SK-N-SH treated with all-trans-retinoic acid at 6 μM for 48 hours (cell line): ENCODE results near the gene PRMT5.
A peak's percentile ranks its signal among the peaks of the same experiment; 100 is the strongest.

Source experiments
- ATAC-seq: fragments of 200-7000 bp; cut with Tn5 transposase; 3 replicates; pipeline ENCODE4 v1.9.1; 2020; ENCODE audit warnings: mild to moderate bottlenecking, moderate library complexity
- ARNTL ChIP-seq: fragments of 450-650 bp; formaldehyde crosslinking; IDR thresholded peaks from 2 replicates; pipeline ENCODE4 v1.5.0; 2020; ENCODE audit warnings: low read depth, mild to moderate bottlenecking, moderate library complexity, borderline replicate concordance
- BACH2 ChIP-seq: fragments of 250-450 bp; sonication (Bioruptor Pico); IDR thresholded peaks from 2 replicates; pipeline ENCODE4 v1.9.0; 2021; ENCODE audit warnings: mild to moderate bottlenecking, borderline replicate concordance
- CSDC2 ChIP-seq: fragments of 250-450 bp; sonication (Bioruptor Pico); IDR thresholded peaks from 2 replicates; pipeline ENCODE4 v1.5.0; 2020; ENCODE audit warnings: mild to moderate bottlenecking, moderate library complexity
- ESRRG ChIP-seq: fragments of 250-450 bp; sonication (Bioruptor Pico); IDR thresholded peaks from 2 replicates; pipeline ENCODE4 v1.6.1; 2021; ENCODE audit warnings: mild to moderate bottlenecking
- GLIS3 ChIP-seq: fragments of 250-450 bp; sonication (Bioruptor Pico); IDR thresholded peaks from 2 replicates; pipeline ENCODE4 v1.5.0; 2020; ENCODE audit warnings: mild to moderate bottlenecking, moderate library complexity
- ISL1 ChIP-seq: fragments of 250-450 bp; sonication (Bioruptor Pico); IDR thresholded peaks from 2 replicates; pipeline ENCODE4 v2.1.2; 2022; ENCODE audit warnings: mild to moderate bottlenecking, moderate library complexity
- OSR1 ChIP-seq: fragments of 250-450 bp; sonication (Bioruptor Pico); IDR thresholded peaks from 2 replicates; pipeline ENCODE4 v1.8.0; 2022; ENCODE audit warnings: moderate library complexity, mild to moderate bottlenecking, inconsistent platforms
- PPARA ChIP-seq: fragments of 250-450 bp; sonication (Bioruptor Pico); IDR thresholded peaks from 2 replicates; pipeline ENCODE4 v1.5.0; 2020; ENCODE audit warnings: mild to moderate bottlenecking, borderline replicate concordance
- RARB ChIP-seq: fragments of 250-450 bp; sonication (Bioruptor Pico); IDR thresholded peaks from 2 replicates; pipeline ENCODE4 v1.8.0; 2021; ENCODE audit warnings: mild to moderate bottlenecking, moderate library complexity
- SNAI2 ChIP-seq: fragments of 250-450 bp; sonication (Bioruptor Pico); IDR thresholded peaks from 2 replicates; pipeline ENCODE4 v1.5.0; 2020; ENCODE audit warnings: mild to moderate bottlenecking, moderate library complexity
- TCF4 ChIP-seq: fragments of 250-450 bp; sonication (Bioruptor Pico); IDR thresholded peaks from 2 replicates; pipeline ENCODE4 v1.8.0; 2021; ENCODE audit warnings: mild to moderate bottlenecking, moderate library complexity, borderline replicate concordance
- TOX ChIP-seq: fragments of 250-450 bp; sonication (Bioruptor Pico); IDR thresholded peaks from 2 replicates; pipeline ENCODE4 v1.8.0; 2021; ENCODE audit warnings: mild to moderate bottlenecking, moderate library complexity, borderline replicate concordance
- ZFP3 ChIP-seq: fragments of 250-450 bp; sonication (Bioruptor Pico); IDR thresholded peaks from 2 replicates; pipeline ENCODE4 v1.5.0; 2020; ENCODE audit warnings: mild to moderate bottlenecking, moderate library complexity
- ZFP30 ChIP-seq: fragments of 450-650 bp; formaldehyde crosslinking; IDR thresholded peaks from 2 replicates; pipeline ENCODE4 v1.5.0; 2022; ENCODE audit warnings: mild to moderate bottlenecking, moderate library complexity
- ZNF565 ChIP-seq: fragments of 450-650 bp; formaldehyde crosslinking; conservative IDR thresholded peaks from 2 replicates; pipeline ENCODE4 v1.5.0; 2020; ENCODE audit warnings: low read depth, mild to moderate bottlenecking, moderate library complexity
- ZNF70 ChIP-seq: fragments of 450-650 bp; formaldehyde crosslinking; IDR thresholded peaks from 2 replicates; pipeline ENCODE4 v1.5.0; 2020; ENCODE audit warnings: mild to moderate bottlenecking, moderate library complexity
- TF ChIP-seq, protein P1 (sequence below): fragments of 250-450 bp; sonication (Bioruptor Pico); IDR thresholded peaks from 2 replicates; pipeline ENCODE4 v1.8.0; 2021; ENCODE audit warnings: low read depth, mild to moderate bottlenecking, moderate library complexity, borderline replicate concordance
- TF ChIP-seq, protein P2 (sequence below): fragments of 250-450 bp; sonication (Bioruptor Pico); IDR thresholded peaks from 2 replicates; pipeline ENCODE4 v1.8.0; 2020; ENCODE audit warnings: mild to moderate bottlenecking, moderate library complexity, borderline replicate concordance
- TF ChIP-seq, protein P3 (sequence below): fragments of 250-450 bp; sonication (Bioruptor Pico); IDR thresholded peaks from 2 replicates; pipeline ENCODE4 v1.5.1; 2021; ENCODE audit warnings: mild to moderate bottlenecking, moderate library complexity
- TF ChIP-seq, protein P4 (sequence below): fragments of 250-450 bp; sonication (Bioruptor Pico); IDR thresholded peaks from 2 replicates; pipeline ENCODE4 v1.5.1; 2020; ENCODE audit warnings: low read depth, mild to moderate bottlenecking, moderate library complexity
- TF ChIP-seq, protein P5 (sequence below): fragments of 250-450 bp; sonication (Bioruptor Pico); IDR thresholded peaks from 2 replicates; pipeline ENCODE4 v1.5.0; 2020; ENCODE audit warnings: mild to moderate bottlenecking, moderate library complexity

PRMT5 gene

DNA sequence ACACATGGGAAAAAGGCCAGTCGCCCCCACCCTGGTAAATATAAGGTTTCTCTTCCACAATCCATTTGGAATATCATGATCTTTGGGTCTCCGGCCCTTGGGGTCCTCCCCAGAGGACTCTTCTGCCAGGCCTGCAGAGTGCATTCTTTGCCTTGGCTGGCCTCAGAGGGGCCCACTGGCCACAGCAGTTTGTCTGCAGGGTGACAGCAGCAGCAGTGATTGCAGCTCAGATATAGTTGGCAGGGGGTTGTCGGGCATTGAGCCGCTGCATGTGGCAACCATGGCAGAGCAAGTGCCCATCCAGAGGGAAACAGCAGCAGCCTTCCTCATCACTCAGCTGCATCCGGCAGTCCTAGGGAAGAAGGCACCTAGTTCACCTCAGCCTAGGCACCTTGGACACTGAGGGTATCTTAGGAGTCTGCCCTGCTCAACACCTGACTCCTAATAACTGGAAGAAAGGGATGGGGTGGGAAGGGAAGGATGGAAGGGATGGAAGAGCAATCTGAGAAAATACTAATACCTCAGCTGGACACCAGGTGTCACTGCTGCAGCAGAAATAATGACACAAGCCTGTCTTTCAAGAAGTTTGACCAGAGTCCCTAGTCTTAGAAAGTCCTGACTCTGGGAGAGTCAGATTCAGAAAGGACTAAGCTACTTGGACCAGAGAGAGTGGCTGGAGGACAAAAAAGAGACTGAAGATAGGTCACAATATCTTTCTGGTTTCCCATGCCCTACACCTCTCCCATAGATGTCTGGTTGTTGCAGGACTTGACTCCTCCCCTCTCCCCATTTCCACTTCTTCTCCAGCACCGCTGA lies 44.2 kb upstream of the PRMT5 start:
- TF ChIP-seq ARNTL (CRISPR knock-in tag), result no peak
- no peak for TF ChIP-seq ESRRG (CRISPR knock-in tag)
- TF ChIP-seq OSR1 (CRISPR knock-in tag), result no peak
- TF ChIP-seq, protein P1, sequence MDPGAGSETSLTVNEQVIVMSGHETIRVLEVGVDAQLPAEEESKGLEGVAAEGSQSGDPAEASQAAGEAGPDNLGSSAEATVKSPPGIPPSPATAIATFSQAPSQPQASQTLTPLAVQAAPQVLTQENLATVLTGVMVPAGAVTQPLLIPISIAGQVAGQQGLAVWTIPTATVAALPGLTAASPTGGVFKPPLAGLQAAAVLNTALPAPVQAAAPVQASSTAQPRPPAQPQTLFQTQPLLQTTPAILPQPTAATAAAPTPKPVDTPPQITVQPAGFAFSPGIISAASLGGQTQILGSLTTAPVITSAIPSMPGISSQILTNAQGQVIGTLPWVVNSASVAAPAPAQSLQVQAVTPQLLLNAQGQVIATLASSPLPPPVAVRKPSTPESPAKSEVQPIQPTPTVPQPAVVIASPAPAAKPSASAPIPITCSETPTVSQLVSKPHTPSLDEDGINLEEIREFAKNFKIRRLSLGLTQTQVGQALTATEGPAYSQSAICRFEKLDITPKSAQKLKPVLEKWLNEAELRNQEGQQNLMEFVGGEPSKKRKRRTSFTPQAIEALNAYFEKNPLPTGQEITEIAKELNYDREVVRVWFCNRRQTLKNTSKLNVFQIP (CRISPR knock-in tag), result no peak
- TF ChIP-seq, protein P2, sequence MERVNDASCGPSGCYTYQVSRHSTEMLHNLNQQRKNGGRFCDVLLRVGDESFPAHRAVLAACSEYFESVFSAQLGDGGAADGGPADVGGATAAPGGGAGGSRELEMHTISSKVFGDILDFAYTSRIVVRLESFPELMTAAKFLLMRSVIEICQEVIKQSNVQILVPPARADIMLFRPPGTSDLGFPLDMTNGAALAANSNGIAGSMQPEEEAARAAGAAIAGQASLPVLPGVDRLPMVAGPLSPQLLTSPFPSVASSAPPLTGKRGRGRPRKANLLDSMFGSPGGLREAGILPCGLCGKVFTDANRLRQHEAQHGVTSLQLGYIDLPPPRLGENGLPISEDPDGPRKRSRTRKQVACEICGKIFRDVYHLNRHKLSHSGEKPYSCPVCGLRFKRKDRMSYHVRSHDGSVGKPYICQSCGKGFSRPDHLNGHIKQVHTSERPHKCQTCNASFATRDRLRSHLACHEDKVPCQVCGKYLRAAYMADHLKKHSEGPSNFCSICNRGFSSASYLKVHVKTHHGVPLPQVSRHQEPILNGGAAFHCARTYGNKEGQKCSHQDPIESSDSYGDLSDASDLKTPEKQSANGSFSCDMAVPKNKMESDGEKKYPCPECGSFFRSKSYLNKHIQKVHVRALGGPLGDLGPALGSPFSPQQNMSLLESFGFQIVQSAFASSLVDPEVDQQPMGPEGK (CRISPR knock-in tag), result no peak
- no peak for TF ChIP-seq RARB
- TF ChIP-seq, protein P3, sequence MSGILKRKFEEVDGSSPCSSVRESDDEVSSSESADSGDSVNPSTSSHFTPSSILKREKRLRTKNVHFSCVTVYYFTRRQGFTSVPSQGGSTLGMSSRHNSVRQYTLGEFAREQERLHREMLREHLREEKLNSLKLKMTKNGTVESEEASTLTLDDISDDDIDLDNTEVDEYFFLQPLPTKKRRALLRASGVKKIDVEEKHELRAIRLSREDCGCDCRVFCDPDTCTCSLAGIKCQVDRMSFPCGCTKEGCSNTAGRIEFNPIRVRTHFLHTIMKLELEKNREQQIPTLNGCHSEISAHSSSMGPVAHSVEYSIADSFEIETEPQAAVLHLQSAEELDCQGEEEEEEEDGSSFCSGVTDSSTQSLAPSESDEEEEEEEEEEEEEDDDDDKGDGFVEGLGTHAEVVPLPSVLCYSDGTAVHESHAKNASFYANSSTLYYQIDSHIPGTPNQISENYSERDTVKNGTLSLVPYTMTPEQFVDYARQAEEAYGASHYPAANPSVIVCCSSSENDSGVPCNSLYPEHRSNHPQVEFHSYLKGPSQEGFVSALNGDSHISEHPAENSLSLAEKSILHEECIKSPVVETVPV (CRISPR knock-in tag), result no peak
- TF ChIP-seq BACH2 (CRISPR knock-in tag), result no peak
- TF ChIP-seq TOX, result no peak
- TF ChIP-seq ZFP30 (CRISPR knock-in tag), result no peak
- TF ChIP-seq ZFP3, result no peak
- no peak for TF ChIP-seq ZNF70 (CRISPR knock-in tag)
- no peak for TF ChIP-seq GLIS3 (CRISPR knock-in tag)
- TF ChIP-seq ISL1 (CRISPR knock-in tag), result no peak
- TF ChIP-seq PPARA (CRISPR knock-in tag), result no peak
- TF ChIP-seq, protein P4, sequence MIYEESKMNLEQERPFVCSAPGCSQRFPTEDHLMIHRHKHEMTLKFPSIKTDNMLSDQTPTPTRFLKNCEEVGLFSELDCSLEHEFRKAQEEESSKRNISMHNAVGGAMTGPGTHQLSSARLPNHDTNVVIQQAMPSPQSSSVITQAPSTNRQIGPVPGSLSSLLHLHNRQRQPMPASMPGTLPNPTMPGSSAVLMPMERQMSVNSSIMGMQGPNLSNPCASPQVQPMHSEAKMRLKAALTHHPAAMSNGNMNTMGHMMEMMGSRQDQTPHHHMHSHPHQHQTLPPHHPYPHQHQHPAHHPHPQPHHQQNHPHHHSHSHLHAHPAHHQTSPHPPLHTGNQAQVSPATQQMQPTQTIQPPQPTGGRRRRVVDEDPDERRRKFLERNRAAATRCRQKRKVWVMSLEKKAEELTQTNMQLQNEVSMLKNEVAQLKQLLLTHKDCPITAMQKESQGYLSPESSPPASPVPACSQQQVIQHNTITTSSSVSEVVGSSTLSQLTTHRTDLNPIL (CRISPR knock-in tag), result no peak
- no peak for TF ChIP-seq SNAI2 (CRISPR knock-in tag)
- TF ChIP-seq CSDC2 (CRISPR knock-in tag), result no peak
- no peak for TF ChIP-seq TCF4 (CRISPR knock-in tag)
- no peak for TF ChIP-seq ZNF565
- peak; percentile 50 for ATAC-seq

DNA sequence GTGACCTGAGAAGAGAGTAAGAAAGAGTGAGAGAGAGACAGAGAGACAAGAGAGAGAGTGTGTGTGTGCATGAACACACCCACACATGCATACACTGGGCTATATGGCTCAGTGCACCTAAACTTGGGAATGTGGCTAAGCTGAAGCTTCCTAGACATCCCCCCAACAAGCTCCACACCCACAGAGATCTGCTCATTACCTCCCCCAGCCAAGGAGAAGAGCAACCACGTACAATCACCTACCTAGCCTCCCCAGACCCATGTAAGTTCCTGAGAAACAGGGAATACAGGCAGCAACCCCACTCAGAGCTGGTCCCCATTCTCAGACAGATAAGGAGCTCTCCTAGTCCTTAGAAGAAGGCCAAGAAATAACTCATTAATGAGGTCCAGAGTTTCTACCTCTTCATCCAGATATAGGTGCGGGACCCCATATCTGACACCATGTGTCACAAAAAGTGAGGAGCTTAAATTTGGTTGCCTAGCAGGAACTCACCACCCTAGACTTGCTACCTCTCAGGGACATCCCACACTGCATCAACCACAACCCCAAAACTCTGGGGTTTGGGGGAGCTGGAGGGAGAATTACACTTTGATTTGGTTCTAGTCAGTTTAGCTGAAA lies 43.2 kb upstream of the PRMT5 start:
- ATAC-seq, result no peak
- no peak for TF ChIP-seq PPARA (CRISPR knock-in tag)
- no peak for TF ChIP-seq OSR1 (CRISPR knock-in tag)

DNA sequence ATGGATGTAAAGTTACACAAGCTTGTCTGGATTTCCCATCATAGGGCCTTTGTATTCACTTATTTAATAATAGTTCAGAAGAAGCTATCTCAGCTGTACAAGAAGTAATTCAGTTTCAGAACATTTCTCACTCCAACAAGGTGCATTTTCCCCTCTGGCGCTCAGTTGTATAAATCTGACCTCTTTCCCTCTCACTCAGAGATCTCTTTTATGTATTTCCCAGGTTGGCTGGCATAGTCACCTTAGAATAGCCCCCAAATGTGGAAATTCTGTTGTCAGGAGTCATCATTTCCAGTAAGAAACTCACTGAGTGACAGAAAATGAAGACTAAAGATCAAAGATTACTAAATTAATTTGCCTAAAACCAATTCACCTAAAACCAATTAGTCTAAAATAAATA lies 42.0 kb upstream of the PRMT5 start:
- ATAC-seq, result no peak
- TF ChIP-seq ARNTL (CRISPR knock-in tag), result no peak
- TF ChIP-seq ZNF565, result no peak
- TF ChIP-seq BACH2 (CRISPR knock-in tag), result no peak
- no peak for TF ChIP-seq ISL1 (CRISPR knock-in tag)
- no peak for TF ChIP-seq SNAI2 (CRISPR knock-in tag)
- TF ChIP-seq PPARA (CRISPR knock-in tag), result no peak
- no peak for TF ChIP-seq GLIS3 (CRISPR knock-in tag)

DNA sequence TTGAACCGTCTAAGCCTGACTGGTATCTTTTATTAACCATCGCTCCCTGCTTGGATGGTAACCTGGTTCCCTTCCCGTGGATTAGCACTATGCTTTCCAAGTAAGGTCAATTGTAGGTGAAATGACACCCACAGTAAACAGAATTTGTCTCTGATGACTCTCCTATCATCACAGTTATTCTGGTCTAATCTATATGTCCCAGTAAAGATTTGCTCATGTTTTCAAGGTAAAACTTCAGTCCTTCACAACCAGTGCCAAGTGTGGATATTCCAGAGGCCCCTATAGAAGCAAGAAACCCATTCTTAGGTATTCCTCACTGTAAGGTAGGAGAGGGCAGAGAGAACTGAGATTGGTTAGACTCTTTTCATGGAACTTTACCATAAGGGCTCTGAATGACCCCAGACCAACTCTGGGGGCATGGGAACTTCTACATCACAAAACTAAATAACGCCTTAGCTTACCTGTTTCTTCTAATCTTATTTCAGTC lies 37.6 kb upstream of the PRMT5 start:
- ATAC-seq, result no peak
- TF ChIP-seq, protein P4 (CRISPR knock-in tag), result no peak
- no peak for TF ChIP-seq TOX
- no peak for TF ChIP-seq ARNTL (CRISPR knock-in tag)
- no peak for TF ChIP-seq CSDC2 (CRISPR knock-in tag)
- TF ChIP-seq, protein P2 (CRISPR knock-in tag), result no peak
- TF ChIP-seq ZNF565, result no peak
- TF ChIP-seq ESRRG (CRISPR knock-in tag), result no peak
- TF ChIP-seq, protein P5, sequence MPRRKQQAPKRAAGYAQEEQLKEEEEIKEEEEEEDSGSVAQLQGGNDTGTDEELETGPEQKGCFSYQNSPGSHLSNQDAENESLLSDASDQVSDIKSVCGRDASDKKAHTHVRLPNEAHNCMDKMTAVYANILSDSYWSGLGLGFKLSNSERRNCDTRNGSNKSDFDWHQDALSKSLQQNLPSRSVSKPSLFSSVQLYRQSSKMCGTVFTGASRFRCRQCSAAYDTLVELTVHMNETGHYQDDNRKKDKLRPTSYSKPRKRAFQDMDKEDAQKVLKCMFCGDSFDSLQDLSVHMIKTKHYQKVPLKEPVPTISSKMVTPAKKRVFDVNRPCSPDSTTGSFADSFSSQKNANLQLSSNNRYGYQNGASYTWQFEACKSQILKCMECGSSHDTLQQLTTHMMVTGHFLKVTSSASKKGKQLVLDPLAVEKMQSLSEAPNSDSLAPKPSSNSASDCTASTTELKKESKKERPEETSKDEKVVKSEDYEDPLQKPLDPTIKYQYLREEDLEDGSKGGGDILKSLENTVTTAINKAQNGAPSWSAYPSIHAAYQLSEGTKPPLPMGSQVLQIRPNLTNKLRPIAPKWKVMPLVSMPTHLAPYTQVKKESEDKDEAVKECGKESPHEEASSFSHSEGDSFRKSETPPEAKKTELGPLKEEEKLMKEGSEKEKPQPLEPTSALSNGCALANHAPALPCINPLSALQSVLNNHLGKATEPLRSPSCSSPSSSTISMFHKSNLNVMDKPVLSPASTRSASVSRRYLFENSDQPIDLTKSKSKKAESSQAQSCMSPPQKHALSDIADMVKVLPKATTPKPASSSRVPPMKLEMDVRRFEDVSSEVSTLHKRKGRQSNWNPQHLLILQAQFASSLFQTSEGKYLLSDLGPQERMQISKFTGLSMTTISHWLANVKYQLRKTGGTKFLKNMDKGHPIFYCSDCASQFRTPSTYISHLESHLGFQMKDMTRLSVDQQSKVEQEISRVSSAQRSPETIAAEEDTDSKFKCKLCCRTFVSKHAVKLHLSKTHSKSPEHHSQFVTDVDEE, result no peak
- TF ChIP-seq GLIS3 (CRISPR knock-in tag), result no peak
- TF ChIP-seq SNAI2 (CRISPR knock-in tag), result no peak
